Body of pancreas (tissue), 4 donors: Measurements from ENCODE around the gene PEX5. TPM values are rescaled to one million over a fixed set of nuclear protein-coding genes. Genes with fewer than 3 reads are reported as not detected.
A peak's percentile ranks its signal among the peaks of the same experiment; 100 is the strongest.

ENCODE experiments used
- ATAC-seq: fragments of 150-250 bp; one replicate; pipeline ENCODE4 v1.9.1; 2016
- DNase-seq, 4 donors: peaks; one replicate each; pipeline ENCODE4 v3.0.0-alpha.2; 2019
- H3K27ac ChIP-seq, 4 donors: fragments of 200-600 bp; sonication (generic); 1 replicate in 3 of 4; 2 replicates in 1 of 4; pipeline versions ENCODE4 v1.5.1 to v1.6.1; 2016 to 2019; ENCODE audit warnings: mild to moderate bottlenecking in 1 of 4, mixed read lengths in 1 of 4, moderate library complexity in 1 of 4
- H3K27me3 ChIP-seq, 2 donors: fragments of 200-600 bp; sonication (generic); one replicate each; pipeline ENCODE4 v1.6.0; 2016; ENCODE audit warnings: mild to moderate bottlenecking in 1 of 2
- H3K36me3 ChIP-seq, 2 donors: fragments of 200-600 bp; sonication (generic); replicated peaks in 1 of 2; 2 replicates each; pipeline ENCODE4 v1.5.1; 2016; ENCODE audit warnings: low read depth in 2 of 2; ENCODE audit not compliant: insufficient read depth in 1 of 2
- H3K4me1 ChIP-seq: fragments of 200-600 bp; sonication (generic); one replicate; pipeline ENCODE4 v1.6.0; 2016
- H3K4me3 ChIP-seq, 2 donors: fragments of 200-600 bp; sonication (generic); 1 replicate in 1 of 2; 2 replicates in 1 of 2; pipeline ENCODE4 v1.5.1; 2016 to 2019
- H3K9me3 ChIP-seq, 3 donors: fragments of 200-600 bp; sonication (generic); 1 replicate in 2 of 3; 2 replicates in 1 of 3; pipeline ENCODE4 v1.5.1; 2016
- CTCF ChIP-seq, 7 experiments: fragments of 450-650 bp in 4 of 7; fragments of 200-600 bp in 3 of 7; sonication (generic) in 3 of 7; IDR thresholded peaks; one replicate each; pipeline ENCODE4 v1.5.1; 2016 to 2019; ENCODE audit warnings: antibody characterized with exemption in 7 of 7
- POLR2A ChIP-seq, 3 donors: fragments of 450-650 bp; IDR thresholded peaks; one replicate each; pipeline ENCODE4 v1.6.1; 2016; ENCODE audit warnings: antibody characterized with exemption in 3 of 3, mild to moderate bottlenecking in 2 of 3
- WGBS, 2 donors: methylation state at CpG; one replicate each; pipeline ENCODE4 v1.1.5; 2017; 5-methylcytosine and 5-hydroxymethylcytosine counted together
- intact Hi-C: fragments of 100-400 bp; cut with DNase I; formaldehyde crosslinking; loops from one replicate; pipeline ENCODE4 v1.15.1; 2023
- total RNA-seq, 2 donors: library from RNA; depleted of rRNA; stranded (reverse); fragments of >200 nt; gene quantifications; one replicate each; pipeline ENCODE4 v1.1.0, GENCODE V29; 2016

PEX5 gene
- total RNA-seq, 2 donors from 2014 or later: 33.5 to 67.9 TPM

- Histone ChIP-seq H3K4me1 (peaks cover 31% of the 10 kb centered on the region), H3K9me3 (no peaks in the 10 kb centered on the region), H3K36me3 (peaks cover 0 to 1% of the 10 kb centered on the region in 2 donors), H3K27ac (peak overlapping the region; percentile 35 to 92 (median 80)), H3K27me3 (no peaks in the 10 kb centered on the region), H3K4me3 (peak overlapping the region; percentile 83 to 85)
- ATAC-seq (peak; percentile 58), DNase-seq (peak; percentile 60 to 73 (median 68))
- intact Hi-C loops: no loop called here
- 2 to 3% methylated on average over 20 to 21 of the region's 21 CpGs for WGBS, 2 donors
- no peak for TF ChIP-seq POLR2A (IDR thresholded peaks at IDR 0.05)
- TF ChIP-seq CTCF (IDR thresholded peaks at IDR 0.05): peak; percentile 8 to 59 (median 47)
These were observed 706 bp upstream of the PEX5 start for GRCh38 chr12:7188562-7189397.

GRCh38 chr12:7190268-7191055 lies 976 bp downstream of the PEX5 start:
- H3K27ac ChIP-seq: peak overlapping the region; percentile 35 to 92 (median 80)
- TF ChIP-seq CTCF (IDR thresholded peaks at IDR 0.05): no peak
- no peak for TF ChIP-seq POLR2A (IDR thresholded peaks at IDR 0.05)
- intact Hi-C loops: no loop called here
- peaks cover 0 to 1% of the 10 kb centered on the region in 2 donors for H3K36me3 ChIP-seq
- H3K27me3 ChIP-seq: no peaks in the 10 kb centered on the region
- H3K4me1 ChIP-seq: peaks cover 22% of the 10 kb centered on the region
- H3K9me3 ChIP-seq: no peaks in the 10 kb centered on the region
- H3K4me3 ChIP-seq: peak overlapping the region; percentile 83 to 85
- DNase-seq (peak in 3 of 4 donors; percentile 36 to 49 (median 41)), ATAC-seq (no peak)
- 30 to 70% methylated on average over 5 to 17 of the region's 17 CpGs for WGBS, 2 donors

GRCh38 chr12:7193674-7194073 lies 4.2 kb downstream of the PEX5 start:
- no peak for ATAC-seq
- no peak overlapping the region for H3K27ac ChIP-seq
- intact Hi-C loops: no loop called here
- peaks cover 0 to 1% of the 10 kb centered on the region in 2 donors for H3K36me3 ChIP-seq
- H3K9me3 ChIP-seq: no peaks in the 10 kb centered on the region
- TF ChIP-seq CTCF (IDR thresholded peaks at IDR 0.05) (no peak), POLR2A (IDR thresholded peaks at IDR 0.05) (no peak)
- DNase-seq: no peak
- WGBS, 2 donors: 74 to 76% methylated on average over 2 of the region's 2 CpGs
- H3K27me3 ChIP-seq: no peaks in the 10 kb centered on the region
- no peak overlapping the region for H3K4me3 ChIP-seq
- H3K4me1 ChIP-seq: peaks cover 15% of the 10 kb centered on the region

GRCh38 chr12:7197841-7198240 lies 8.4 kb downstream of the PEX5 start:
- WGBS, 2 donors: 22 to 30% methylated on average over 2 of the region's 2 CpGs
- intact Hi-C loops: no loop called here

More at GRCh38 chr12:7197841-7198240, 8.4 kb downstream of the PEX5 start:
- Histone ChIP-seq H3K4me3 (no peak overlapping the region), H3K4me1 (no peaks in the 10 kb centered on the region), H3K27ac (no peak overlapping the region), H3K27me3 (no peaks in the 10 kb centered on the region), H3K36me3 (peaks cover 0 to 14% of the 10 kb centered on the region in 2 donors), H3K9me3 (no peaks in the 10 kb centered on the region)
- DNase-seq (no peak), ATAC-seq (no peak)
- TF ChIP-seq CTCF (IDR thresholded peaks at IDR 0.05) (no peak), POLR2A (IDR thresholded peaks at IDR 0.05) (no peak)
